HepG2 (cell line): Measurements from ENCODE around the gene PAQR7. TPM values are rescaled to one million over a fixed set of nuclear protein-coding genes. Genes with fewer than 3 reads are reported as not detected.

Experiments used
- ARNT ChIP-seq: fragments of 450-650 bp; IDR thresholded peaks from 2 replicates; pipeline ENCODE4 v1.6.1; 2017
- GLMP ChIP-seq: sonication (generic); formaldehyde crosslinking; IDR thresholded peaks from 2 replicates; pipeline ENCODE4 v1.9.0; 2021; ENCODE audit warnings: missing genetic modification reagents, mild to moderate bottlenecking, borderline replicate concordance
- MAX ChIP-seq: IDR thresholded peaks from 2 replicates; pipeline ENCODE4 v1.6.1; 2012; ENCODE audit warnings: inconsistent platforms
- MTF2 ChIP-seq: sonication (generic); formaldehyde crosslinking; IDR thresholded peaks from 2 replicates; pipeline ENCODE4 v1.5.0; 2020; ENCODE audit warnings: missing genetic modification reagents, borderline replicate concordance
- RFX3 ChIP-seq: IDR thresholded peaks from 2 replicates; pipeline ENCODE4 v1.6.1; 2016; ENCODE audit warnings: missing biosample characterization, missing genetic modification reagents
- SATB2 ChIP-seq: sonication (generic); formaldehyde crosslinking; IDR thresholded peaks from 2 replicates; pipeline ENCODE4 v1.5.0; 2020; ENCODE audit warnings: missing genetic modification reagents
- SMAD1 ChIP-seq: sonication (generic); formaldehyde crosslinking; IDR thresholded peaks from 2 replicates; pipeline ENCODE4 v1.4.0; 2020; ENCODE audit warnings: missing genetic modification reagents, low read depth, mild to moderate bottlenecking, borderline replicate concordance
- SMARCE1 ChIP-seq: fragments of 450-650 bp; IDR thresholded peaks from 2 replicates; pipeline ENCODE4 v1.6.1; 2017; ENCODE audit warnings: borderline replicate concordance
- UBTF ChIP-seq: sonication (generic); formaldehyde crosslinking; IDR thresholded peaks from 2 replicates; pipeline ENCODE4 v1.4.0; 2020; ENCODE audit warnings: mild to moderate bottlenecking, missing genetic modification reagents
- ZNF451 ChIP-seq: sonication (generic); formaldehyde crosslinking; IDR thresholded peaks from 2 replicates; pipeline ENCODE4 v1.5.0; 2020; ENCODE audit warnings: mild to moderate bottlenecking, missing genetic modification reagents
- ZNF639 ChIP-seq: conservative IDR thresholded peaks from 2 replicates; pipeline ENCODE4 v1.6.1; 2018; ENCODE audit warnings: missing genetic modification reagents
- ZNF724P ChIP-seq: sonication (generic); formaldehyde crosslinking; IDR thresholded peaks from 2 replicates; pipeline ENCODE4 v1.8.0; 2022; ENCODE audit warnings: missing genetic modification reagents, borderline replicate concordance
- ZNF788 ChIP-seq: sonication (generic); formaldehyde crosslinking; IDR thresholded peaks from 2 replicates; pipeline ENCODE4 v1.5.0; 2020; ENCODE audit warnings: mild to moderate bottlenecking, missing genetic modification reagents, borderline replicate concordance
- ZNF841 ChIP-seq: sonication (generic); formaldehyde crosslinking; IDR thresholded peaks from 2 replicates; pipeline ENCODE4 v1.8.1; 2023; ENCODE audit warnings: missing genetic modification reagents, borderline replicate concordance
- ZNF878 ChIP-seq: sonication (generic); formaldehyde crosslinking; IDR thresholded peaks from 2 replicates; pipeline ENCODE4 v1.8.1; 2023; ENCODE audit warnings: mild to moderate bottlenecking, missing genetic modification reagents, moderate library complexity
- ZSCAN12 ChIP-seq: sonication (generic); formaldehyde crosslinking; IDR thresholded peaks from 2 replicates; pipeline ENCODE4 v1.9.0; 2021; ENCODE audit warnings: mild to moderate bottlenecking, missing genetic modification reagents
- polyA plus RNA-seq, 8 experiments: library from polyadenylated mRNA; depleted of rRNA in 3 of 8; stranded (reverse) in 7 of 8; unstranded in 1 of 8; fragments of >200 nt; fragmentation: Illumina TruSeq in 4 of 8; extraction: Trizol in 4 of 8; gene quantifications; 2 replicates each; pipeline versions ENCODE4 v1.2.1 to v1.2.3, GENCODE V29; 2011 to 2016; ENCODE audit warnings: low read depth in 4 of 8, missing spikeins in 1 of 8, mixed read lengths in 1 of 8; ENCODE audit not compliant: insufficient read depth in 1 of 8
- total RNA-seq, 5 experiments: library from RNA; depleted of rRNA; stranded (reverse); fragments of >200 nt; fragmentation: Illumina TruSeq; extraction: Trizol; gene quantifications; 2 replicates each; pipeline ENCODE4 v1.2.3, GENCODE V29; 2016; ENCODE audit warnings: low read depth in 1 of 5
- TF ChIP-seq, protein P1 (sequence below): sonication (generic); formaldehyde crosslinking; IDR thresholded peaks from 2 replicates; pipeline ENCODE4 v1.4.0; 2020; ENCODE audit warnings: missing genetic modification reagents
- TF ChIP-seq, protein P2 (sequence below): sonication (generic); formaldehyde crosslinking; IDR thresholded peaks from 2 replicates; pipeline ENCODE4 v1.8.0; 2022; ENCODE audit warnings: mild to moderate bottlenecking, missing genetic modification reagents, moderate library complexity

The PAQR7 gene
- total and polyA plus RNA-seq, 2 of the 13 experiments (the other 11 are each of a cell fraction or from before 2014, with no cell fraction given) = 13.2 to 16.6 TPM

DNA sequence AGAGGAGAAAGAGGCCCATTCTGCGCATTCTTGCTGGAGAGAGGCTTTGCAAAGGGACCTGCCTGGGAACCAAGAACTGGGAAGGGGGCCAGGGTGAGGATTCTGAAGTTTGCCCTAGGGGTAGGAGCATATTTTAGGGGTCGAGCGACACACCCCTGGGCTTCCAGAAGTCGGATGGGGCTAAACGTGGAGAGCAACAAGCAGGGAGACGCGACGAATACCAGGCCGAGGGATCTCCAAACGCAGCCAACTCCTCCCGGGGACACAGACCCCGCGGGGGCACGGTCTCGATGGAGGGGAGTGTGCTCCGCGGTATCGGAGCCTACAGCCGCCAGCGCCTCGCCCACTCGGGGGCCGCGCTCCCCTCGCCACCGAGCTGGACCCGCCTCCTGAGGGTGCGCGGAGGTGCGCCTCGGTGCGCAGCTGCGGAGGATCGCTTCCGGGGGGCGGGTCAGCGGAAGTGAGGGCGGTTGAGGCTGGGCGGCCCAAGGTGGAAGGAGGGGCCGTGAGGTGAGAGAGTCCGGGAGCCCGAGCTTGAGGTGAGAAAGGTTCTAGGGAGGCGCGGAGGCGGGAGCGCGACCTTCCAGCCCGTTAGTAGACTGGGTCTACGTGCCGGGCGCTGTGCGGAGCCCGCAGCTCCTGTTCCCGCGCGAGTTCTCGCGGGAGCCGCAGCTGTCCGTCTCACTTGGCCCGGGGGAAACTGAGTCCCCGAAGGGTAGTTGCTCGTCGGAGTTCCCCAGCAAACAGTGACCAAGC, 55.8 kb downstream of the PAQR7 start, which contains the start of gene MTFR1L (continued):
- TF ChIP-seq, protein P1, sequence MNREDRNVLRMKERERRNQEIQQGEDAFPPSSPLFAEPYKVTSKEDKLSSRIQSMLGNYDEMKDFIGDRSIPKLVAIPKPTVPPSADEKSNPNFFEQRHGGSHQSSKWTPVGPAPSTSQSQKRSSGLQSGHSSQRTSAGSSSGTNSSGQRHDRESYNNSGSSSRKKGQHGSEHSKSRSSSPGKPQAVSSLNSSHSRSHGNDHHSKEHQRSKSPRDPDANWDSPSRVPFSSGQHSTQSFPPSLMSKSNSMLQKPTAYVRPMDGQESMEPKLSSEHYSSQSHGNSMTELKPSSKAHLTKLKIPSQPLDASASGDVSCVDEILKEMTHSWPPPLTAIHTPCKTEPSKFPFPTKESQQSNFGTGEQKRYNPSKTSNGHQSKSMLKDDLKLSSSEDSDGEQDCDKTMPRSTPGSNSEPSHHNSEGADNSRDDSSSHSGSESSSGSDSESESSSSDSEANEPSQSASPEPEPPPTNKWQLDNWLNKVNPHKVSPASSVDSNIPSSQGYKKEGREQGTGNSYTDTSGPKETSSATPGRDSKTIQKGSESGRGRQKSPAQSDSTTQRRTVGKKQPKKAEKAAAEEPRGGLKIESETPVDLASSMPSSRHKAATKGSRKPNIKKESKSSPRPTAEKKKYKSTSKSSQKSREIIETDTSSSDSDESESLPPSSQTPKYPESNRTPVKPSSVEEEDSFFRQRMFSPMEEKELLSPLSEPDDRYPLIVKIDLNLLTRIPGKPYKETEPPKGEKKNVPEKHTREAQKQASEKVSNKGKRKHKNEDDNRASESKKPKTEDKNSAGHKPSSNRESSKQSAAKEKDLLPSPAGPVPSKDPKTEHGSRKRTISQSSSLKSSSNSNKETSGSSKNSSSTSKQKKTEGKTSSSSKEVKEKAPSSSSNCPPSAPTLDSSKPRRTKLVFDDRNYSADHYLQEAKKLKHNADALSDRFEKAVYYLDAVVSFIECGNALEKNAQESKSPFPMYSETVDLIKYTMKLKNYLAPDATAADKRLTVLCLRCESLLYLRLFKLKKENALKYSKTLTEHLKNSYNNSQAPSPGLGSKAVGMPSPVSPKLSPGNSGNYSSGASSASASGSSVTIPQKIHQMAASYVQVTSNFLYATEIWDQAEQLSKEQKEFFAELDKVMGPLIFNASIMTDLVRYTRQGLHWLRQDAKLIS (CRISPR knock-in tag) = 0 out of 2 replicates have a peak, but pooled peaks have one; percentile 75
- TF ChIP-seq ZNF788 (peak; percentile 85), SMAD1 (CRISPR knock-in tag) (0 out of 2 replicates have a peak, but pooled peaks have one; percentile 48), SMARCE1 (no peak), ZSCAN12 (no peak), ARNT (no peak), ZNF451 (CRISPR knock-in tag) (peak; percentile 73), GLMP (no peak), ZNF639 (peak; percentile 93), ZNF724P (CRISPR knock-in tag) (peak; percentile 25; the same call in 1 of the 2 replicates), UBTF (peak; percentile 42; the same call in 1 of the 2 replicates), RFX3 (CRISPR knock-in tag) (no peak), MAX (peak; percentile 38), SATB2 (no peak), ZNF878 (CRISPR knock-in tag) (no peak), ZNF841 (no peak), MTF2 (no peak; the same call in 1 of the 2 replicates)
- TF ChIP-seq, protein P2, sequence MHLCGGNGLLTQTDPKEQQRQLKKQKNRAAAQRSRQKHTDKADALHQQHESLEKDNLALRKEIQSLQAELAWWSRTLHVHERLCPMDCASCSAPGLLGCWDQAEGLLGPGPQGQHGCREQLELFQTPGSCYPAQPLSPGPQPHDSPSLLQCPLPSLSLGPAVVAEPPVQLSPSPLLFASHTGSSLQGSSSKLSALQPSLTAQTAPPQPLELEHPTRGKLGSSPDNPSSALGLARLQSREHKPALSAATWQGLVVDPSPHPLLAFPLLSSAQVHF = peak; percentile 33; the same call in 1 of the 2 replicates
